KMS-11 (cell line): ENCODE measurements around the gene PTPRR.

Experiments used
- H2AFZ ChIP-seq: fragments of 200-600 bp; sonication (generic); 2 replicates; pipeline ENCODE4 v1.6.1; 2016; ENCODE audit warnings: antibody characterized with exemption, mixed run types, low read depth
- H3K27ac ChIP-seq: fragments of 200-600 bp; sonication (generic); 2 replicates; pipeline ENCODE4 v1.6.1; 2016; ENCODE audit warnings: mild to moderate bottlenecking, mixed run types
- H3K27me3 ChIP-seq: fragments of 200-600 bp; sonication (generic); 2 replicates; pipeline ENCODE4 v1.6.1; 2017; ENCODE audit warnings: mild to moderate bottlenecking, low read depth, mixed run types, moderate library complexity; ENCODE audit not compliant: insufficient read depth
- H3K36me3 ChIP-seq: fragments of 200-600 bp; sonication (generic); 2 replicates; pipeline ENCODE4 v1.6.1; 2017; ENCODE audit warnings: mild to moderate bottlenecking, mixed run types; ENCODE audit not compliant: insufficient read depth
- H3K4me1 ChIP-seq: fragments of 200-600 bp; sonication (generic); 2 replicates; pipeline ENCODE4 v1.6.1; 2016; ENCODE audit warnings: mild to moderate bottlenecking, low read depth, mixed run types; ENCODE audit not compliant: poor library complexity, severe bottlenecking
- H3K4me2 ChIP-seq: fragments of 200-600 bp; sonication (generic); 2 replicates; pipeline ENCODE4 v1.7.0; 2016; ENCODE audit warnings: mild to moderate bottlenecking, mixed run types
- H3K4me3 ChIP-seq: fragments of 200-600 bp; sonication (generic); IDR thresholded peaks from 2 replicates; pipeline ENCODE4 v1.6.1; 2017; ENCODE audit warnings: low read depth, low read length, mixed read lengths; ENCODE audit not compliant: insufficient read depth
- H3K79me2 ChIP-seq: fragments of 200-600 bp; sonication (generic); 2 replicates; pipeline ENCODE4 v1.6.1; 2016; ENCODE audit warnings: low read depth, mixed run types; ENCODE audit not compliant: insufficient read depth
- H3K9ac ChIP-seq: fragments of 200-600 bp; sonication (generic); 2 replicates; pipeline ENCODE4 v1.6.1; 2016; ENCODE audit warnings: mild to moderate bottlenecking, mixed run types
- H4K20me1 ChIP-seq: fragments of 200-600 bp; sonication (generic); 2 replicates; pipeline ENCODE4 v1.6.1; 2016; ENCODE audit warnings: mild to moderate bottlenecking, mixed run types; ENCODE audit not compliant: insufficient read depth
- TF ChIP-seq, protein P1 (sequence below): fragments of 200-600 bp; sonication (generic); conservative IDR thresholded peaks from 2 replicates; pipeline ENCODE4 v1.6.1; 2017; ENCODE audit warnings: low read depth, mild to moderate bottlenecking, antibody characterized with exemption, low read length, moderate library complexity, mixed read lengths

Gene PTPRR

GRCh38 chr12:70779250-70779649 lies 141.3 kb downstream of the PTPRR start:
- Histone ChIP-seq H4K20me1 (no peaks in the 10 kb centered on the region), H3K4me1 (no peaks in the 10 kb centered on the region), H3K27ac (no peak overlapping the region), H3K9ac (no peak overlapping the region), H3K4me3 (no peak overlapping the region), H3K79me2 (no peaks in the 10 kb centered on the region), H3K4me2 (no peak overlapping the region), H2AFZ (no peak overlapping the region), H3K27me3 (no peaks in the 10 kb centered on the region), H3K36me3 (no peaks in the 10 kb centered on the region)
- TF ChIP-seq, protein P1, sequence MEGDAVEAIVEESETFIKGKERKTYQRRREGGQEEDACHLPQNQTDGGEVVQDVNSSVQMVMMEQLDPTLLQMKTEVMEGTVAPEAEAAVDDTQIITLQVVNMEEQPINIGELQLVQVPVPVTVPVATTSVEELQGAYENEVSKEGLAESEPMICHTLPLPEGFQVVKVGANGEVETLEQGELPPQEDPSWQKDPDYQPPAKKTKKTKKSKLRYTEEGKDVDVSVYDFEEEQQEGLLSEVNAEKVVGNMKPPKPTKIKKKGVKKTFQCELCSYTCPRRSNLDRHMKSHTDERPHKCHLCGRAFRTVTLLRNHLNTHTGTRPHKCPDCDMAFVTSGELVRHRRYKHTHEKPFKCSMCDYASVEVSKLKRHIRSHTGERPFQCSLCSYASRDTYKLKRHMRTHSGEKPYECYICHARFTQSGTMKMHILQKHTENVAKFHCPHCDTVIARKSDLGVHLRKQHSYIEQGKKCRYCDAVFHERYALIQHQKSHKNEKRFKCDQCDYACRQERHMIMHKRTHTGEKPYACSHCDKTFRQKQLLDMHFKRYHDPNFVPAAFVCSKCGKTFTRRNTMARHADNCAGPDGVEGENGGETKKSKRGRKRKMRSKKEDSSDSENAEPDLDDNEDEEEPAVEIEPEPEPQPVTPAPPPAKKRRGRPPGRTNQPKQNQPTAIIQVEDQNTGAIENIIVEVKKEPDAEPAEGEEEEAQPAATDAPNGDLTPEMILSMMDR, result no peak

DNA sequence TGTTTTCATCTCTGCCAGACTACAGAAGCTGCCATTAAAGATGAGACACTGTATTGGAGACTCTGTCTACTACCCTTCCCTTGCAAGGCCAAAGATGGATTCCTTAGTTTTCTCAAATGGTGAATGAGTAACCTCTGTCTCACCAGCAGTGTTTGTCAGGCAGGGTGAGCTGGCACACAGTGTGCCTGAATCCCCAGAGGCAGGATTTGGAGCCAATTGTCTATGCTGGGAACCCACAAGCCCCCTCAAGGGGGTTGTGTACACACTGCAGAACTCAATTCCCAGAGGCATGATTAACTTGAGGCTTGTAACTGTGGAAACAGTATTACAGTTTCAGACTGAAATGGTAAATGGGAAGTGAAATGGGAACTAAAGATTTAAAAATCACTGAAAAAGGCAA lies 146.5 kb downstream of the PTPRR start:
- no peaks in the 10 kb centered on the region for H4K20me1 ChIP-seq
- no peak overlapping the region for H3K4me2 ChIP-seq
- no peak overlapping the region for H3K9ac ChIP-seq
- H3K27me3 ChIP-seq, result no peaks in the 10 kb centered on the region
- no peak overlapping the region for H3K27ac ChIP-seq
- no peaks in the 10 kb centered on the region for H3K79me2 ChIP-seq
- H2AFZ ChIP-seq, result no peak overlapping the region
- no peaks in the 10 kb centered on the region for H3K4me1 ChIP-seq
- no peak overlapping the region for H3K4me3 ChIP-seq
- H3K36me3 ChIP-seq, result no peaks in the 10 kb centered on the region
- TF ChIP-seq, protein P1, result no peak

- Histone ChIP-seq H2AFZ (no peak overlapping the region), H3K27ac (no peak overlapping the region), H4K20me1 (no peaks in the 10 kb centered on the region), H3K9ac (no peak overlapping the region), H3K79me2 (no peaks in the 10 kb centered on the region), H3K36me3 (no peaks in the 10 kb centered on the region), H3K4me2 (no peak overlapping the region), H3K27me3 (no peaks in the 10 kb centered on the region), H3K4me1 (no peaks in the 10 kb centered on the region), H3K4me3 (no peak overlapping the region)
- TF ChIP-seq, protein P1, result no peak
Measured at GRCh38 chr12:70772836-70773235, 147.7 kb downstream of the PTPRR start.

GRCh38 chr12:70771581-70771980 lies 149.0 kb downstream of the PTPRR start:
- Histone ChIP-seq H3K79me2 (no peaks in the 10 kb centered on the region), H2AFZ (no peak overlapping the region), H3K27ac (no peak overlapping the region), H3K4me1 (no peaks in the 10 kb centered on the region), H3K4me2 (no peak overlapping the region), H4K20me1 (no peaks in the 10 kb centered on the region), H3K9ac (no peak overlapping the region), H3K27me3 (no peaks in the 10 kb centered on the region), H3K4me3 (no peak overlapping the region), H3K36me3 (no peaks in the 10 kb centered on the region)
- TF ChIP-seq, protein P1, result no peak
